T-cell (primary cell): ENCODE data around the gene MPPED1. TPM values are rescaled to one million over a fixed set of nuclear protein-coding genes. Genes with fewer than 3 reads are reported as not detected.

ENCODE experiments used
- ATAC-seq, 4 experiments: fragments of 200-7000 bp in 3 of 4; fragments of 150-1000 bp in 1 of 4; cut with Tn5 transposase; replicated peaks in 1 of 4; 1 replicate in 3 of 4; 2 replicates in 1 of 4; pipeline ENCODE4 v1.10.0; 2021; ENCODE audit warnings: moderate library complexity in 3 of 4, mild to moderate bottlenecking in 2 of 4, moderate number of reproducible peaks in 1 of 4
- CTCF ChIA-PET, 2 donors: fragments of 300-600 bp; sonication (Branson Sonifier 250); formaldehyde crosslinking; loops; one replicate each; lab custom pipeline; 2022; ENCODE audit warnings: antibody characterized with exemption in 2 of 2; lab: Charles Lee
- POLR2A ChIA-PET, 2 donors: fragments of 300-600 bp; sonication (Branson Sonifier 250); formaldehyde crosslinking; loops; one replicate each; lab custom pipeline; 2022; ENCODE audit warnings: antibody characterized with exemption in 2 of 2; lab: Charles Lee
- DNase-seq, 35 experiments: peaks; one replicate each; pipeline versions ENCODE4 v3.0.0 to v3.0.0-alpha.2; 2013 to 2023
- H3K27ac ChIP-seq: one replicate; pipeline ENCODE4 v1.5.1; 2013; ENCODE audit warnings: low read length
- H3K27me3 ChIP-seq, 2 experiments: replicated peaks in 1 of 2; 1 replicate in 1 of 2; 2 replicates in 1 of 2; pipeline versions ENCODE4 v1.6.1 to v1.7.0; 2013; ENCODE audit warnings: low read length in 1 of 2, mixed read lengths in 1 of 2; ENCODE audit not compliant: control insufficient read depth in 2 of 2, insufficient read depth in 2 of 2; ENCODE audit errors: extremely low read depth in 1 of 2
- H3K36me3 ChIP-seq, 2 donors: 1 replicate in 1 of 2; 2 replicates in 1 of 2; pipeline versions ENCODE4 v1.6.1 to v1.7.0; 2013; ENCODE audit warnings: low read length in 1 of 2; ENCODE audit not compliant: control insufficient read depth in 2 of 2, insufficient read depth in 1 of 2; ENCODE audit errors: extremely low read depth in 1 of 2
- H3K4me1 ChIP-seq, 2 experiments: 1 replicate in 1 of 2; 2 replicates in 1 of 2; pipeline versions ENCODE4 v1.6.1 to v1.7.0; 2013; ENCODE audit warnings: low read length in 2 of 2, mixed read lengths in 1 of 2; ENCODE audit not compliant: insufficient read depth in 2 of 2, control insufficient read depth in 1 of 2; ENCODE audit errors: extremely low read depth in 1 of 2
- H3K4me3 ChIP-seq, 2 donors: 1 replicate in 1 of 2; 2 replicates in 1 of 2; pipeline versions ENCODE4 v1.5.1 to v1.7.0; 2013; ENCODE audit warnings: mild to moderate bottlenecking in 2 of 2, low read length in 1 of 2, moderate library complexity in 1 of 2; ENCODE audit not compliant: control insufficient read depth in 1 of 2; ENCODE audit errors: extremely low read depth in 1 of 2
- H3K9me3 ChIP-seq: 2 replicates; pipeline ENCODE4 v1.7.0; 2013
- H3K27ac Mint-ChIP-seq, 2 donors: one replicate each; pipeline ENCODE4 v1.8.0; 2020 to 2021; ENCODE audit warnings: mild to moderate bottlenecking in 2 of 2, mixed read lengths in 2 of 2
- H3K27me3 Mint-ChIP-seq, 2 donors: one replicate each; pipeline ENCODE4 v1.8.0; 2021 to 2022; ENCODE audit warnings: mixed read lengths in 2 of 2
- H3K36me3 Mint-ChIP-seq: one replicate; pipeline ENCODE4 v1.8.0; 2021; ENCODE audit warnings: mixed read lengths
- H3K4me1 Mint-ChIP-seq, 3 donors: one replicate each; pipeline ENCODE4 v1.8.0; 2020 to 2022; ENCODE audit warnings: mixed read lengths in 3 of 3, mild to moderate bottlenecking in 1 of 3
- H3K4me3 Mint-ChIP-seq, 3 donors: one replicate each; pipeline ENCODE4 v1.8.0; 2020 to 2022; ENCODE audit warnings: mild to moderate bottlenecking in 3 of 3, mixed read lengths in 3 of 3, moderate library complexity in 3 of 3
- H3K9me3 Mint-ChIP-seq, 3 donors: one replicate each; pipeline ENCODE4 v1.8.0; 2020 to 2022; ENCODE audit warnings: mixed read lengths in 3 of 3
- WGBS: methylation state at CpG from one replicate; pipeline ENCODE4 v1.1.5; 2013; ENCODE audit warnings: missing lambda C conversion rate; ENCODE audit not compliant: insufficient coverage; 5-methylcytosine and 5-hydroxymethylcytosine counted together
- total RNA-seq, 35 experiments: library from RNA in 6 of 35; stranded (reverse) in 6 of 35; fragments of 120-200 nt in 1 of 35; gene quantifications; one replicate each; pipeline versions ENCODE4 v1.2.1 to v1.2.4 and lab custom pipeline; 2013 to 2026

MPPED1 gene
- total RNA-seq, 5 donors from 2014 or later (not counting 1 experiment from before 2014, with no cell fraction given) = not detected

DNA sequence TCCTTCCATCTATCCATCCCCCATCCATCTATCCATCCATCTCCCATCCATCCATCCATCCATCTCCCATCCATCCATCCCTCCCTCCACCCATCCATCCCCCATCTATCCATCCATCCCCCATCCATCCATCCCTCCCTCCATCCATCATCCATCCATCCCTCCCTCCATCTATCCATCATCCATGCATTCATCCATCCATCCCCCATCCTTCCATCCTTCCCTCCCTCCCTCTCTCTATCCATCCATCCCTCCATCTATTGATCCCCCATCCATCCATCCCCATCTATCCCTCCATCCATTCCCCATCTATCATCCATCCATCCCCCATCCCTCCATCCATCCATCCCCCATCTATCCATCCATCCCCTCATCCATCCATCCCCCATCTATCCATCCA lies 96.7 kb downstream of the MPPED1 start:
- peaks cover 0 to 14% of the 10 kb centered on the region in 2 experiments for H3K27me3 ChIP-seq
- H3K4me3 ChIP-seq = no peak overlapping the region
- no peak for DNase-seq
- no peaks in the 10 kb centered on the region for H3K4me1 ChIP-seq
- ChIA-PET CTCF (no interaction called here), POLR2A (no interaction called here)
- ATAC-seq = no peak
- H3K36me3 ChIP-seq = no peaks in the 10 kb centered on the region
- peaks cover 3 to 4% of the 10 kb centered on the region in 2 donors for H3K27me3 Mint-ChIP-seq
- H3K9me3 Mint-ChIP-seq = no peaks in the 10 kb centered on the region
- H3K27ac ChIP-seq = no peak overlapping the region
- no peaks in the 10 kb centered on the region for H3K36me3 Mint-ChIP-seq
- H3K9me3 ChIP-seq = no peaks in the 10 kb centered on the region
- H3K4me3 Mint-ChIP-seq = no peak overlapping the region
- H3K4me1 Mint-ChIP-seq = no peaks in the 10 kb centered on the region
- H3K27ac Mint-ChIP-seq = no peak overlapping the region

DNA sequence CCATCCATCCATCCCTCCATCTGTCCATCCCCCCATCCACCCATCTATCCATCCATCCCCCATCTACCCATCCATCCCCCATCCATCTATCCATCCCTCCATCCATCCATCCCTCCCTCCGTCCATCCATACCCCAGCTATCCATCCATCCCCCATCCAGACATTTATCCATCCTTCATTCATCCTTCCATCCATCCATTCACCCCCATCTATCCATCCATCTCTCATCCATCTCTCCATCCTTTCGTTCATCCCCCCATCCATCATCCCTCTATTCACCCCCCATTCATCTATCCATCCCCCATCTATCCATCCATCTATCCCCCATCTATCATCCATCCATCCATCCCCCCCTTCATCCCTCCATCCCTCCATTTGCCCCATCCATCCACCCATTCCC lies 97.5 kb downstream of the MPPED1 start:
- peaks cover 3 to 4% of the 10 kb centered on the region in 2 donors for H3K27me3 Mint-ChIP-seq
- H3K9me3 ChIP-seq = no peaks in the 10 kb centered on the region
- H3K27me3 ChIP-seq = peaks cover 0 to 14% of the 10 kb centered on the region in 2 experiments
- no peaks in the 10 kb centered on the region for H3K36me3 Mint-ChIP-seq
- WGBS = 87% methylated on average over 2 of the region's 2 CpGs
- no peak for ATAC-seq
- H3K27ac Mint-ChIP-seq = no peak overlapping the region
- H3K9me3 Mint-ChIP-seq = no peaks in the 10 kb centered on the region
- H3K36me3 ChIP-seq = no peaks in the 10 kb centered on the region
- no peaks in the 10 kb centered on the region for H3K4me1 ChIP-seq
- H3K4me3 Mint-ChIP-seq = no peak overlapping the region
- CTCF ChIA-PET = no interaction called here
- H3K4me1 Mint-ChIP-seq = no peaks in the 10 kb centered on the region
- POLR2A ChIA-PET = no interaction called here
- no peak overlapping the region for H3K4me3 ChIP-seq
- no peak overlapping the region for H3K27ac ChIP-seq
- DNase-seq = no peak

DNA sequence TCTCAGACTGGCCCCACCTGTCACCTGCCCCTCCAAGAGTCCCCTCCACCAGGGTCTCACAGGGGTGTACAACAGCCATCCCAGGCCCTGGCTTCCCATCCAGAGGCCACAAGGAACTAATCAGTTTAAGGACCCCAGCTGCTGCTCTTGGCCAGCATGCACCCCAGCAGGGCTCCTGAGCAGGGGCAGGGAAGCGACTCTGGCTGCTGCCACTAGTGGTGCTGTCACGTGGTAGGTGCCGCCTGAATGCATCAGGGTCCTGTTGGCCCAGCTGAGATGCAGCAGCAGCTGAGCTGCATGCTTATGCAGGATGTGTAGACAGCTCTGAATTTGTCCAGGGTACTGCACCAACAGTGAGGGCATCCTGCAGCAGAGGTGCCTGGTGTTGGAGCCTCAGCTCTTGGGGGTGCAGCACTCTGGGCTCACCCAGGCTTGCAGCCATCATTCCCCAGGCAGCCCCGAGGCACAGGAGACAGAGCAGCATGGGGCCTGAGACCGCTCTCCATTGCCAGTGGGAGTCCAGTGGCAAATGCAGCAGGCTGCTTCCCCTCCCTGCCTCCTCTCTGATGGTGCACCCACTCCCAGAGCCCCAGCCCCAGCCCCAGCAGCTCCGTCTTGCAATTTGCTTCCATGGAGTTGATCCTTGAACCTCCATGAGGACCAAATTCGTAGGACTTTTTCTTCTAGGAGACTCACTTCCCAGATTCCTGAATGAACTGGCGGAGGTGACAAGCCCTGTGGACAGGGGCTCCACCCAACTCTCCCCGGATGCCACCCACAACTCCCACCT lies 98.7 kb downstream of the MPPED1 start:
- no peaks in the 10 kb centered on the region for H3K4me1 Mint-ChIP-seq
- ATAC-seq = no peak

DNA sequence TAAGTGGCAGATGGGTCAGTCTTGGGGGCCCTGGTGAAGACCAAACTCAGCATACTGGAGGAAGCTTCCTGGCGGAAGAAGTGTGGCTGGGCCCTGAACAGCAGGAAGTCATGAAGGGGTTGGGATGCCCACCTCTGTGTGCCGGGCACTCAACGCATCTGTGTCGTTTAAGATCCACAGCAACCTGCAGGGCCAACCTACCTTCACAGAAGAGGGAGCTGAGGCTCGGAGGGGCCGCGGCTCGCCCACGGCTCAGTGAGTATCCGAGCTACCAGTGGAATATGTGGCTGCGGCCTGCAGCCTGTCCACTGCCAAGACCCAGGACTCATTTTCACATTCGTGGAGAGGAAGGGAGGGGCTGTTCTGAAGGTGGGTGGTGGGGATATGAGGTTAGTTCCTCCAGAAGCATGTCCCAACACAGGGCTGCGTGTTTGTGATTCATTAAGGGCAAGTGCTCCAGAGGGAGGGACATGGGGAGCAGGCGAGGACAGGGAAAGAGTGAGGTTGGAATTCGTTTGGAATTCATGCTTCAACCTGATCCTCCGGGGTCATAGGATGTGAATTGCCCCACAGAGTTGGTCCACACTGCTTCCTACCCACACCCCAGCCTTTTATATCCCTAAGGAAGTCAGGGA lies 99.6 kb downstream of the MPPED1 start:
- POLR2A ChIA-PET = no interaction called here
- H3K4me1 ChIP-seq = no peaks in the 10 kb centered on the region
- no peaks in the 10 kb centered on the region for H3K4me1 Mint-ChIP-seq
- ATAC-seq (no peak), DNase-seq (no peak)
- H3K27ac Mint-ChIP-seq = no peak overlapping the region
- H3K9me3 ChIP-seq = no peaks in the 10 kb centered on the region
- WGBS = 79% methylated on average over 11 of the region's 16 CpGs
- H3K36me3 ChIP-seq = no peaks in the 10 kb centered on the region
- peaks cover 3 to 4% of the 10 kb centered on the region in 2 donors for H3K27me3 Mint-ChIP-seq
- no peak overlapping the region for H3K27ac ChIP-seq
- CTCF ChIA-PET = no interaction called here
- H3K4me3 Mint-ChIP-seq = no peak overlapping the region
- H3K27me3 ChIP-seq = peaks cover 0 to 18% of the 10 kb centered on the region in 2 experiments
- H3K36me3 Mint-ChIP-seq = no peaks in the 10 kb centered on the region
- no peak overlapping the region for H3K4me3 ChIP-seq
- no peaks in the 10 kb centered on the region for H3K9me3 Mint-ChIP-seq

More for the DNA sequence above, 98.7 kb downstream of the MPPED1 start:
- WGBS = 78% methylated on average over 7 of the region's 9 CpGs
- no peaks in the 10 kb centered on the region for H3K36me3 ChIP-seq
- POLR2A ChIA-PET = no interaction called here
- no peak overlapping the region for H3K4me3 ChIP-seq
- Mint-ChIP-seq H3K27ac (no peak overlapping the region), H3K36me3 (no peaks in the 10 kb centered on the region), H3K27me3 (peaks cover 3 to 4% of the 10 kb centered on the region in 2 donors), H3K4me3 (no peak overlapping the region), H3K9me3 (no peaks in the 10 kb centered on the region)
- no peak overlapping the region for H3K27ac ChIP-seq
- peaks cover 0 to 18% of the 10 kb centered on the region in 2 experiments for H3K27me3 ChIP-seq
- H3K9me3 ChIP-seq = no peaks in the 10 kb centered on the region
- no peaks in the 10 kb centered on the region for H3K4me1 ChIP-seq
- CTCF ChIA-PET = no interaction called here
- no peak for DNase-seq

DNA sequence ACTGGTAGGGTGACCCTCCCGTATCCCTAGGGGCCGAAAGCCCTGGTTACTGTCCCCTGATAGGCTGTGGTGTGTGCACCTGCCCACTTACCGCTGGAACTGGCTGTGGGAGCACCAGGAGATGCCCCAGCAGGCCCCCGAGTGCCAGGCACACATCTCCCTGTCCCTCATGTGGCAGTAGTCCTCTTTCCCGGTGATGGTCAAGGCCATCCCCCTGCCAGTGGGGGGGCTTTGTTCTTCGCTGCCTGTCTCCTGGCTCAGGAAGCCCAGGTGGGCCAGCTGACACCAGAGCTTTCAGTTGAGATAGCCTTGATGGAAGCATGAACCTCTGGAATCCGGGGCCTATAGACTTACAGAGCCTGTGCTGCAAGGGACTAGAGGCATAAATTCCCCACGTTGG lies 100.5 kb downstream of the MPPED1 start:
- Histone ChIP-seq H3K36me3 (no peaks in the 10 kb centered on the region), H3K4me1 (no peaks in the 10 kb centered on the region), H3K4me3 (no peak overlapping the region), H3K27ac (no peak overlapping the region), H3K27me3 (peaks cover 0 to 18% of the 10 kb centered on the region in 2 experiments), H3K9me3 (no peaks in the 10 kb centered on the region)
- DNase-seq = no peak
- Mint-ChIP-seq H3K27me3 (peaks cover 3 to 7% of the 10 kb centered on the region in 2 donors), H3K9me3 (no peaks in the 10 kb centered on the region), H3K4me3 (no peak overlapping the region), H3K36me3 (no peaks in the 10 kb centered on the region), H3K27ac (no peak overlapping the region), H3K4me1 (no peaks in the 10 kb centered on the region)
- POLR2A ChIA-PET = no interaction called here
- 66% methylated on average over 8 of the region's 8 CpGs for WGBS
- no peak for ATAC-seq
- CTCF ChIA-PET = no interaction called here

DNA sequence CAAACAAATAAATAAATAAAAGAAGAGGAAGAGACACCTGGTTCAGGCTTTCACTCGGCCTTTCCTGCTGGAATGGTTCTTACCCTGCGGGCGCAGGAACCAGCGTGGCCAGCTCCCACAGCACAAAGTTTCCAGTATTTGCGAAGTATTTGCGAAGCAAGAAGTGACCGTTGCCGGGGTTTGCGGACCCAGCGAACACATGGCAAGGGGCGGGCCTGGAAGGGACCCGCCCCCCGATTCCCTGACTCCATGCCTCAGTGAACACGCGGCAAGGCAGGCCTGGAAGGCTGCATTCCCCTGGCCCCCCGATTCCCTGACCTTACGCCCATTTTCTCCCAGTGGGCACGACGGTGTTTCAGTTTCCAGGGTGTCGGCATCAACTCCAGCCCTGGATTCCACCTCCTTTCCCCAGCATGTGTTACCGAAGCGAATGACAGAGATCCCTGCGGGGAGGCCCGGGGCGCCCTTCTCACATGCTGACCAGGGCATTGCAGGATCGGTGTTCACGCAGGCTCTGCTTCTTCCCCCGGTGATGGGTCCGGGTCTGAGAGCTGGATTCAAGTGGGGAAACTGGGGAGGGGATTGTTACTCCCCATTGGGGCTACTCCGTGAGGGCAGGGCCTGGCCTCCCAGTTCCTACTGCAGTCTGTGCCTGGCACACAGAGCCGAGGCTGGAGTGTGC lies 102.8 kb downstream of the MPPED1 start:
- POLR2A ChIA-PET = no interaction called here
- H3K36me3 Mint-ChIP-seq = no peaks in the 10 kb centered on the region

More for the DNA sequence above, 102.8 kb downstream of the MPPED1 start:
- H3K27me3 ChIP-seq = peaks cover 0 to 18% of the 10 kb centered on the region in 2 experiments
- CTCF ChIA-PET = no interaction called here
- no peak overlapping the region for H3K4me3 ChIP-seq
- no peak for ATAC-seq
- no peaks in the 10 kb centered on the region for H3K9me3 ChIP-seq
- no peaks in the 10 kb centered on the region for H3K4me1 ChIP-seq
- H3K36me3 ChIP-seq = no peaks in the 10 kb centered on the region
- no peak overlapping the region for H3K27ac ChIP-seq
- H3K9me3 Mint-ChIP-seq = no peaks in the 10 kb centered on the region
- no peak overlapping the region for H3K27ac Mint-ChIP-seq
- H3K27me3 Mint-ChIP-seq = peaks cover 3 to 7% of the 10 kb centered on the region in 2 donors
- no peaks in the 10 kb centered on the region for H3K4me1 Mint-ChIP-seq
- H3K4me3 Mint-ChIP-seq = no peak overlapping the region
- DNase-seq = no peak
- 82% methylated on average over 24 of the region's 31 CpGs for WGBS
